H54 (cell line): ENCODE results near the gene BBS9.

Source experiments
- DNase-seq: peaks from one replicate; pipeline ENCODE4 v3.0.0; 2011; ENCODE audit warnings: low spot score, mixed read lengths; ENCODE audit not compliant: insufficient read length
- FAIRE-seq: peaks from 3 replicates; lab custom pipeline; 2011; peaks lifted over from hg19 to GRCh38; lab: Jason Lieb, UNC
- POLR2A ChIP-seq: IDR thresholded peaks from 2 replicates; pipeline ENCODE4 v1.6.1; 2011; ENCODE audit warnings: low read depth, mild to moderate bottlenecking, low read length

BBS9 gene

GRCh38 chr7:33632840-33633525, 503.6 kb downstream of the BBS9 start:
- DNase-seq (no peak), FAIRE-seq (no peak)
- TF ChIP-seq POLR2A, result no peak

GRCh38 chr7:33634606-33635005, 505.2 kb downstream of the BBS9 start:
- no peak for FAIRE-seq
- no peak for DNase-seq
- no peak for TF ChIP-seq POLR2A

DNA sequence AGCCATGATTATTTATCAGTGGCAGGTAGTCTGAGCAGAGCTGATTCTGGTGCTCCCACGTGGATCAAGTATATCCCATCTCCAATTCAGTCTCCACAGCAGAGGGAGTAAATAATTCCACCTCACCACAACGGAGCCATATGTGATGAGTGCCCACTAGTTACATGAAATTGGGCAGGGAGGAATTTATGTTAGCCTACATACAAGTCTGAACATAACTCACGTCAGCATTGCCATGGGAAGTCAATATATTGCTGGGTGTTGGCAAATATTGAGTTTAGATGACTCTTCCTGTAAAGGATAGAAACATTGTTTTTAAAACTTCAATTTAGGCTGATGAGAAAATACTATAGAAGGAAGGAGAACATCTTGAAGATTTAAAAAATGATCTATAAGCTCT, 507.0 kb downstream of the BBS9 start:
- no peak for FAIRE-seq
- DNase-seq, result no peak
- no peak for TF ChIP-seq POLR2A

- TF ChIP-seq POLR2A, result no peak
- DNase-seq (no peak), FAIRE-seq (no peak)
Measured at GRCh38 chr7:33639552-33640197, 510.3 kb downstream of the BBS9 start.

DNA sequence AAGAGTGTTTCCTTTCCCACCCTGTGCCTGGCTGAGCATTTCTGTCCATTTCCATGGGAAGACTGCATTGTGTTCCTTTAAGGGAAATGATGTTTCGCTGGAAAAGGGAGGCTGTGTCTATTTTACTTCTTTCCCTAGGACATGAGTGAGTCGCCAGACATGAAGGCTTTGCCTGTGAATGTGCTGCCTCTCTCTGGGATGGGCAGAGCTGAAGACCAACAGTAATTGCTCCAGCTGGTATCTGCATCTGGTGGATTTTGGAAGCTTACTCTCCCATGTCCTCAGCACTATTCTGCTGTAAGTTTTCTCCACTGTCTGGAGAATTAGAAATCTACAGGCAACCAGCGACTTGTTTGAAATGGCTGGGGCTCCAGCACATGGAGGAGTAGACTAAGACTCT, 511.4 kb downstream of the BBS9 start:
- no peak for TF ChIP-seq POLR2A
- no peak for FAIRE-seq
- no peak for DNase-seq

DNA sequence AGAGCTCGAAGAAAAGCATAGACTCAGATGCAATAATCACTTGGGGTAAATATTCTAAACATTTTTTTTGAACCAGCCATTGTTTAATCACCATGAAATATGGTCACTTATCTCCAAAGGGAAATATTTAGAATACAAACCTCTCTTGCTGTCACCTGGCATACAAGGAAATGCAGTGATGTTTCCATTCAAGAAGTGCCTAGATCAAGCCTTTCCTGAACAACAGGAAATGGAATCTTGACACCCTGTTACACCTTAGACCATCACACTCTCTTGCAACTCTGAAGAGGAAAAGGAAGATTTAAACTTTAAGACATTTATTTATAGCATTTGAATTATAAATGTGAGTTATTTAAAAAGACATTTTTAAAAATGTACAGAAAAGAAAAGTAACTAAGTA, 512.9 kb downstream of the BBS9 start:
- no peak for DNase-seq
- FAIRE-seq, result no peak
- no peak for TF ChIP-seq POLR2A

- no peak for DNase-seq
- TF ChIP-seq POLR2A, result no peak
- no peak for FAIRE-seq
Measured at GRCh38 chr7:33643530-33643929, 514.2 kb downstream of the BBS9 start.

- no peak for TF ChIP-seq POLR2A
- DNase-seq (no peak), FAIRE-seq (no peak)
Measured at GRCh38 chr7:33644489-33644888, 515.1 kb downstream of the BBS9 start.

- no peak for TF ChIP-seq POLR2A
- FAIRE-seq, result no peak
- DNase-seq, result no peak
Measured at GRCh38 chr7:33645104-33645503, 515.7 kb downstream of the BBS9 start.

- FAIRE-seq (no peak), DNase-seq (no peak)
- no peak for TF ChIP-seq POLR2A
Measured at GRCh38 chr7:33646166-33646565, 516.8 kb downstream of the BBS9 start.

DNA sequence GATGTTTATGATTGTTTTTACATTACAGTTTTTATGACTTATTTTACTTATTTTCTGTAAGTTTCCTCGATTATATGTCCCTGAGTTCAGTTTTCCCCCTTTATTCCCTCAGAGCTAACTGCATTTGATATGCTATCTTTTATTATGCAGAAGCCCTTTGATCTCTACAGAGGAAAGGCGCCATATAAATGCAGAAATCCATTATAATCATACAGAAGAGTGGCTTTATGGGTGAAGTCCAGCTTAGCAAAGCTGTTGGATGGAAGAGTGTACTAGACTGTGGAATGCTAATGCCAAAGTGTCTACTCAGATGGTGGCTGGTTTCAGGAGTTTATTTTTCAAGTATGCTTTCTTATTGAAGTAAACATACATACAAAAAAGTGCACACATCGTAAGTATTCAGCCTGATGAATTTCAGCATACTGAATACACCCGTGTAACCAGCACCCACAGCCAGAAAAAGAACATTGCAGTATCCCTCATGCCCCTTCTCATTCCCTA, 517.6 kb downstream of the BBS9 start:
- FAIRE-seq, result no peak
- no peak for DNase-seq
- TF ChIP-seq POLR2A, result no peak

DNA sequence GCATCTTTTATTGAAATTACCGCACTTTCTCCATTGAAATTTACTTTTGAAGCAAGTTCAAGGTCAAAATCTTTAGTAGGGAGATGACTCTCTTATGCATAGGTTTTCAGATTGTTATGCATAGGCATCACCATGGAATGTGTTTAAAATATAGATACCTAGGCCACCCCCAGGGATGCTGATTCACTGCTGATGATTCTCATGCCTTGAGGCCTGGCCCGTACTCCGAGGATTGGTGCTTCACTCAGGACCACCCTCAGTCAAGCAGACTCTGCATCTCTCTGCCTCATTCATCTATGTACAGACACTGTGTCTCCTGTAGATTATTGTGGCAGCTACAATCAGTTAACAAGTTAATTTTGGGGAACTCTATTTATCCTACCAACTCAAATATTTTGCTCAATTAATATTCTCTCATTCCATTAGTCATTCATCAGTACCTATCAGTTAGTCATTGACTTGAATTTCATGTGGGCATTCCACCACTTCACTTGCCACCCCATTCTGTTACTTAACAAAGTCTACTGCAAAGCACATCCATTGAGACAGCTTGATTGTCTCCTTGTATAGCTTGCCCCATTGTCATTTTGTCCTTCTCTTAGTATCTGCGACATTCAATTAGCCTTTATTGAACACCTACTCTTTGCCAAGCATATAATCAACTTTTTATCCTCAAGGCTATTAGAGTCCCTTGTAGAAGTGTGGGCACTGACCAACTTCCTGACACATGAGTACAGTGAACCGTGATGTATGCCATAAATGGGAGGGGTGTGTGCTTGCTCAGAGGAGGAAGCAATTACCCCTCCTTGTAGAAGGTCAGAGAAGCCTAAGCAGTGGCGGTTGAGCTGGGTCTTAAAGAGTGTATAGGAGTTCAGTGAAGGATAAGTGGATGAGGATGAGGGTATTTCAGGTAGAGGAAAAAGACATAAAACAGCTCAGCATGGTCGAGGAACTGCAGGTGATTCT, 520.4 kb downstream of the BBS9 start:
- no peak for TF ChIP-seq POLR2A
- FAIRE-seq, result no peak
- no peak for DNase-seq

DNA sequence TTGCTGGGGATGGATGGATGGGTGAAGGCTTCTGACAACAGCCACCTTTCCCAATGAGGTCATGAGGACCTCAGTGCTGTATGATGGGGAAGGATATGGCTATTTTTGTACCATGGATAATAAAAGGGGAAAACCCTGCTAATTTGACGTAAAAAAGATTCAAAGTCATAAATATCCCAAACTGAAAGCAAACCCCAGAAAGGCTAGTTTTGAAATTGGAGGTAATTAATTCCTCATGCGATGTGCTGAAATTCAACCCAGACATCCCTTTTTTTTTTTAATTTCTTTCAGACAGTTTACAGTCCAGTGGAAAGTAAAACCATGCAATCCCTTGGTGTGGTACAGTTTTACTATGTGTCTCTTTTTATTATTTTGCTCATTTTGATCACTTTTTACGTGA, 521.5 kb downstream of the BBS9 start:
- FAIRE-seq (no peak), DNase-seq (no peak)
- no peak for TF ChIP-seq POLR2A

DNA sequence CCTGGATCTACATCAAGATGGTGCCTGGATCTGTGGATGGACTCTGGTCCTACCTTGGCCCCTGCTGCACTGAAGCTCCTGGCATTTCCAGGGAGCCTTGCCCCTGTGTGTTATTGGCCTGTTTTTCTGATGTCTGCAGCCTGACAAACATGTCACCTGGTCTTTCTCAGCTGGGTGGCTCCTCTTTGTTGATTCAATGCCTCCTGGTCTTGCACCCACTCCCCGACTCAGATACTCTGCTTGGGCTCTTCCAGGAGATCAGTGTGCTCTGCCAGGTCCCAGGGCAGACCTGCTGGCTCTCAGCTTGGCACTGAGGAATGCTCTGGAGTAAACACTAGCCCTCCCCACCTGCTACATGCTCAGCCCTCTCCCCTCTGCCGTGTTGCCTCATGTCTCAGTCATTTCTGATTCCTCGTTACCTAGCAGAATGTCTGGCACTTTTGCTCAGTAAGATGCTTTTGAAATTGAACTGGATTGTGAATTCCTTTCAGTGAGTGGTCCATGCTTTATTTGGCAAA, 522.7 kb downstream of the BBS9 start:
- FAIRE-seq (no peak), DNase-seq (no peak)
- no peak for TF ChIP-seq POLR2A
